GM18868 (cell line): Measurements from ENCODE around the gene DNAAF6.

Source experiments
- ATAC-seq: cut with Tn5 transposase; IDR thresholded peaks from one replicate; pipeline ENCODE4 v1.9.1; 2021; ENCODE audit warnings: mild to moderate bottlenecking, moderate library complexity; ENCODE audit not compliant: unreplicated experiment

The DNAAF6 gene

DNA sequence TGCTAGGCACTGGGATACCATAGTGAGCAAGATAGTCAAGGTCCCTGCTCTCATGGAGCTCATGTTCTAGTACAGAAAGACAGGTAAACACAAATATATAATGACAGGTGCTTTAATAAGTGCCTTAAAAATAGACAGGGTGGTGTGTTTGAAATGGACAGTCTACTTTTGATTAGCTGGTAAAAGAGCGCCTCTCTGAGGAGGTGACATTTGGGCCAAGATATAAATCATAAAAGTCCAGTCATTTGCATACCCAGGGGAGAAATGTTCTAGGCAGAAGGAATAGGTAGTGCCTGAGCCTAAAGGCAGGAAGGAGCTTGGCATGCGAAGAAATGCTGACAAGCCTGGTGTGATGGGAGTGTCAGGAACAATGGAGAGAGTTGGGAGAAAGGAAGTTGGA lies 83.6 kb downstream of the DNAAF6 start:
- no peak for ATAC-seq

- ATAC-seq = no peak
Measured at GRCh38 chrX:107293056-107293455, 86.6 kb downstream of the DNAAF6 start.
